GM10248 (cell line): Measurements from ENCODE around the gene SLC31A2.

ENCODE experiments used
- CTCF ChIA-PET: fragments of 300-600 bp; sonication (Branson Sonifier 250); formaldehyde crosslinking; extraction: SDS; loops from one replicate; lab custom pipeline; 2021; ENCODE audit warnings: antibody characterized with exemption; lab: Yijun Ruan, JAX
- POLR2A ChIA-PET: fragments of 350-650 bp; sonication (Branson Sonifier 250); formaldehyde crosslinking; extraction: SDS; loops from one replicate; lab custom pipeline; 2020; ENCODE audit warnings: antibody characterized with exemption; lab: Yijun Ruan, JAX
- DNase-seq: peaks from one replicate; pipeline ENCODE4 v3.0.0; 2012; ENCODE audit errors: extremely low spot score
- TF ChIP-seq, protein P1 (sequence below): IDR thresholded peaks from 2 replicates; pipeline ENCODE4 v1.5.1; 2012; ENCODE audit warnings: mild to moderate bottlenecking, low read depth; ENCODE audit errors: extremely low read depth, missing control alignments, control extremely low read depth

The SLC31A2 gene

DNA sequence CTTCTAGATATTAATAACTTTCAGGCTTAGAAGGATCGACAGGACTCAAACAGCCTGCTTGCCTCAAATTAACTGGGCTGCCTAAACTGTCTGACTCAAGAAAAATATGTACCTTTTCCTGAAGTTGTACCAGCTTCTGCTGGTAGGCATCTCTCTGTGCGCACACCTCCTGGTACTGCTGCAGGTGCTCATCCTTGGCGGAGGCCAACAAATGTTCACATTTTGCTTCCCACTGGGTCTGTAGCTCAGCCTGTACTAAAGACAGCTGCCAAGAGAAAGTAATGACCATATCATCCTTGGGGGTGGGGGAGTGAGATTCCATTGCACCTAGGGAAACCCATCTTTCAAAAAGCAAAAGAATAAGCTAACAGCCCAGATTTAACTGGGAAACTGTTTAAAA lies 22.5 kb downstream of the SLC31A2 start:
- TF ChIP-seq, protein P1, sequence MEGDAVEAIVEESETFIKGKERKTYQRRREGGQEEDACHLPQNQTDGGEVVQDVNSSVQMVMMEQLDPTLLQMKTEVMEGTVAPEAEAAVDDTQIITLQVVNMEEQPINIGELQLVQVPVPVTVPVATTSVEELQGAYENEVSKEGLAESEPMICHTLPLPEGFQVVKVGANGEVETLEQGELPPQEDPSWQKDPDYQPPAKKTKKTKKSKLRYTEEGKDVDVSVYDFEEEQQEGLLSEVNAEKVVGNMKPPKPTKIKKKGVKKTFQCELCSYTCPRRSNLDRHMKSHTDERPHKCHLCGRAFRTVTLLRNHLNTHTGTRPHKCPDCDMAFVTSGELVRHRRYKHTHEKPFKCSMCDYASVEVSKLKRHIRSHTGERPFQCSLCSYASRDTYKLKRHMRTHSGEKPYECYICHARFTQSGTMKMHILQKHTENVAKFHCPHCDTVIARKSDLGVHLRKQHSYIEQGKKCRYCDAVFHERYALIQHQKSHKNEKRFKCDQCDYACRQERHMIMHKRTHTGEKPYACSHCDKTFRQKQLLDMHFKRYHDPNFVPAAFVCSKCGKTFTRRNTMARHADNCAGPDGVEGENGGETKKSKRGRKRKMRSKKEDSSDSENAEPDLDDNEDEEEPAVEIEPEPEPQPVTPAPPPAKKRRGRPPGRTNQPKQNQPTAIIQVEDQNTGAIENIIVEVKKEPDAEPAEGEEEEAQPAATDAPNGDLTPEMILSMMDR, result no peak
- DNase-seq, result no peak
- ChIA-PET POLR2A (no interaction called here), CTCF (interaction anchor here (0.8 to 2.4 kb wide), 7 partner anchors 9 to 228 kb away, joined by 3 to 7 read pairs (median 4); partner anchors contain the start of gene ALAD)

DNA sequence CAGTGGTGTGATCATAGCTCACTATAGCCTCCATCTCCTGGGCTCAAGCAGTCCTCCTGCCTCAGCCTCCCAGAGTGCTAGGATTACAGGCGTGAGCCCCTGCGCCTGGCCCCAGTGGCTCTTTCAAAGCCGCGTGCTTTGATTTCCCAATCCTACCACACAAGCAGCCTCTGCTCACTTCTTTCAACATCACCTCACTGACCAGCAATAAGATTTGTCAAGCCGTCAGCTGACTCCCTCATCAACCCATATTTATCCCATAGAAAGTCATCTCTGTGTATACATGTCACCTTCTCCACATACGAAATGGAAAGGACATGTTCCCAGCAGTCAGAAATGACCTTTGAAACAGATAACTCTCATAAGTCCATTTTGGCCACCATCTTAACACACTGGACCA lies 26.0 kb downstream of the SLC31A2 start:
- POLR2A ChIA-PET, result no interaction called here
- CTCF ChIA-PET, result interaction anchor here (0.9 to 1.0 kb wide), 2 partner anchors 9 to 14 kb away, joined by 3 read pairs; no protein-coding TSS in a partner anchor
- TF ChIP-seq, protein P1, result no peak
- no peak for DNase-seq

DNA sequence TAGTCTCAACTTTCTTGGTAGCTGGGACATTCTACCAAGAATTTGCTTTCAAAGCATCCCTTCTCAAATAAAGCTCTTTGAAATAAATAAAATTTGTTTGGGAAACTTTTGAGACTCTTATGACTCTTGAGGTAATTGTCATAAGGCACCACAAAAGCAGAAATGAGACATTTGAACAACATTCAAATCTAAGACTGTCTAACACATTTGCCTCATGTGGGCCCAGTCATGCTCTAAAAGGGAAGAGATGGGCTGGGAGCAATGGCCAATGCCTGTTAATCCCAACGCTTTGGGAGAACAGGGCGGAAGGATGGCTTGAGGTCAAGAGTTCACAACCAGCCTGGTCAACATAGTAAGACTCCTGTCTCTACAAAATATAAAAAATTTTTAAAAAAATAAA lies 26.4 kb downstream of the SLC31A2 start:
- CTCF ChIA-PET, result interaction anchor here (0.9 kb wide), 1 partner anchor 13 kb away, joined by 3 read pairs; no protein-coding TSS in a partner anchor
- POLR2A ChIA-PET, result no interaction called here
- TF ChIP-seq, protein P1, result no peak
- no peak for DNase-seq

- no peak for DNase-seq
- CTCF ChIA-PET, result no interaction called here
- POLR2A ChIA-PET, result no interaction called here
Observed at GRCh38 chr9:113178087-113178486, 27.3 kb downstream of the SLC31A2 start.

GRCh38 chr9:113179839-113180238 lies 29.0 kb downstream of the SLC31A2 start:
- TF ChIP-seq, protein P1, result no peak
- POLR2A ChIA-PET, result no interaction called here
- CTCF ChIA-PET, result interaction anchor here (0.9 to 2.4 kb wide), 3 partner anchors 10 to 31 kb away, joined by 3 to 6 read pairs (median 3); no protein-coding TSS in a partner anchor
- DNase-seq, result no peak

More at GRCh38 chr9:113178087-113178486, 27.3 kb downstream of the SLC31A2 start:
- TF ChIP-seq, protein P1, result no peak

- ChIA-PET POLR2A (no interaction called here), CTCF (interaction anchor here (1.3 kb wide), 1 partner anchor 16 kb away, joined by 3 read pairs; no protein-coding TSS in a partner anchor)
Observed at GRCh38 chr9:113181165-113181564, 30.4 kb downstream of the SLC31A2 start.

More at GRCh38 chr9:113181165-113181564, 30.4 kb downstream of the SLC31A2 start:
- no peak for DNase-seq
- TF ChIP-seq, protein P1, result no peak
